ENCODE results near the gene MKKS. TPM values are rescaled to one million over a fixed set of nuclear protein-coding genes. Genes with fewer than 3 reads are reported as not detected.

The MKKS gene
- total RNA-seq, 1 donor from 2014 or later, result 36.3 TPM

DNA sequence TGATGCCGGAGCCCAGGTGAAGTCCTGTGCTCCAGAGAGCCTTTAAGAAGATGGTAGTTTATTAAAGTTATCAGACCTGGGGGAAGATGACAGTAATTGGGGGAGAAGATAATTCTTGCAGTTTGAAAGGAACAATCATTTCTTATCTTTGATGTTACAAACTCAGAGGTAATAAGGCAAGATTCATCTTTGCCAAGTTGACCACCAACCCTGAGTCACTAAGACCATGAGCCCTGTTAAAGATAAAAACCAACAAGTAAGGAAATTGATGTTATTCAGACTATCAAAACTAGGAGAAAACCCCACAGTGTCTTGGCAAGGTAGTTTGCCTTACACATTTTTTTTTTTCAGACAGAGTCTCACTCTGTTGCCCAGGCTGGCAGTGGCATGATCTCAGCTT, 73.1 kb downstream of the MKKS start:
- H3K4me1 Mint-ChIP-seq, result no peaks in the 10 kb centered on the region
- DNase-seq (ENCODE audit: low spot score), result no peak
- TF ChIP-seq EZH2phosphoT487 (IDR thresholded peaks at IDR 0.05) (no peak), EZH2 (IDR thresholded peaks at IDR 0.05) (no peak)
- TF ChIP-seq, protein P1, sequence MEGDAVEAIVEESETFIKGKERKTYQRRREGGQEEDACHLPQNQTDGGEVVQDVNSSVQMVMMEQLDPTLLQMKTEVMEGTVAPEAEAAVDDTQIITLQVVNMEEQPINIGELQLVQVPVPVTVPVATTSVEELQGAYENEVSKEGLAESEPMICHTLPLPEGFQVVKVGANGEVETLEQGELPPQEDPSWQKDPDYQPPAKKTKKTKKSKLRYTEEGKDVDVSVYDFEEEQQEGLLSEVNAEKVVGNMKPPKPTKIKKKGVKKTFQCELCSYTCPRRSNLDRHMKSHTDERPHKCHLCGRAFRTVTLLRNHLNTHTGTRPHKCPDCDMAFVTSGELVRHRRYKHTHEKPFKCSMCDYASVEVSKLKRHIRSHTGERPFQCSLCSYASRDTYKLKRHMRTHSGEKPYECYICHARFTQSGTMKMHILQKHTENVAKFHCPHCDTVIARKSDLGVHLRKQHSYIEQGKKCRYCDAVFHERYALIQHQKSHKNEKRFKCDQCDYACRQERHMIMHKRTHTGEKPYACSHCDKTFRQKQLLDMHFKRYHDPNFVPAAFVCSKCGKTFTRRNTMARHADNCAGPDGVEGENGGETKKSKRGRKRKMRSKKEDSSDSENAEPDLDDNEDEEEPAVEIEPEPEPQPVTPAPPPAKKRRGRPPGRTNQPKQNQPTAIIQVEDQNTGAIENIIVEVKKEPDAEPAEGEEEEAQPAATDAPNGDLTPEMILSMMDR (IDR thresholded peaks at IDR 0.05), result no peak
- Histone ChIP-seq H3F3A (ENCODE audit: low read depth) (no peaks in the 10 kb centered on the region), H3K4me1 (no peaks in the 10 kb centered on the region), H3K27me3 (no peaks in the 10 kb centered on the region), H3K79me2 (ENCODE audit: low read depth) (no peaks in the 10 kb centered on the region), H3K4me2 (no peak overlapping the region), H3K36me3 (no peaks in the 10 kb centered on the region), H3K9me3 (ENCODE audit: low read depth) (no peaks in the 10 kb centered on the region), H3K9ac (no peak overlapping the region), H3K4me3 (no peak overlapping the region), H3K27ac (no peak overlapping the region), H4K20me1 (ENCODE audit: low read depth) (no peaks in the 10 kb centered on the region), H2AFZ (replicated peaks) (no peak overlapping the region)
- H3K9me3 Mint-ChIP-seq, result peaks cover 2% of the 10 kb centered on the region
- H3K4me3 Mint-ChIP-seq, result no peak overlapping the region
- no peaks in the 10 kb centered on the region for H3K27me3 Mint-ChIP-seq (ENCODE audit: insufficient read depth, low read depth)
- H3K36me3 Mint-ChIP-seq, result no peaks in the 10 kb centered on the region
- no peak overlapping the region for H3K27ac Mint-ChIP-seq

DNA sequence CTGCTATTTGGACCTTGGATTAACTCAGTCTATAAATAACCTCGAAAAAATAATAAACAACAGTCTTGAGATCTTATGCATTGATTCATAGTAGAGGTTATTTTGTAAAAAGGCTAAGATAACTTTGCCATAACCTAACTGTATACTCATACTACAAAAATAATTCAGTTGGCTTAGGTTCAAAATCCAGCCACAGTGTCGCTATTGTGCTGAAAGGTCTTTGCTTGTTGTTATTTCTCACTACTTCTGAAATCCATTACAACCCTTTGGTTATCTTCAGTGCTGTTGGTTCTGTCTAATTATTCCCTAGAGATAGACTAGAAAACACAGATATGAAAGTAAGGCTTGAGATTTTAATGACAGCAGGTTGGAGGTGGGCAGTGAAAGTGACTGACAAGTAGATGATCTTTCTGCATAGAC, 74.4 kb downstream of the MKKS start:
- no peak overlapping the region for H3K4me2 ChIP-seq

DNA sequence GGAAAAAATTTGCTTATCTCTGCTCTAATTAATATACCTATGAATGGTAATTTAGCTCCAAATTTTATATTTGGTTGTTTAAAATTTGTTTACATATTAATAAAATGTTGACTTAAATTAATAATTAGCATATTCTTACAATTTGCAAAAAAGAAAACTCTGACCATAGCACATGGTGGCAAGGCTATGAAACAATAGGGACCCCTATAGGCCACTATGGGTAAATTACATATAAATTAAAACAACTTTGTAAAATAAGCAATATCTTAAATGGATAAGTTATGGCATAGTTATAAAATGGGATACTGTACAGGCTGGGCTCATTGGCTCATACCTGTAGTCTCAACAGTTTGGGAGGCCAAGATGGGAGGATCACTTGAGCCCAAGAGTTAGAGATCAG, 76.0 kb downstream of the MKKS start:
- TF ChIP-seq EZH2phosphoT487 (IDR thresholded peaks at IDR 0.05), result no peak
- TF ChIP-seq, protein P1 (IDR thresholded peaks at IDR 0.05), result peak; percentile 62
- no peak for TF ChIP-seq EZH2 (IDR thresholded peaks at IDR 0.05)
- Histone ChIP-seq H3K9me3 (ENCODE audit: low read depth) (no peaks in the 10 kb centered on the region), H3K4me1 (peaks cover 7% of the 10 kb centered on the region), H2AFZ (replicated peaks) (no peak overlapping the region), H3K4me3 (no peak overlapping the region), H3K79me2 (ENCODE audit: low read depth) (no peaks in the 10 kb centered on the region), H3K27ac (no peak overlapping the region), H4K20me1 (ENCODE audit: low read depth) (no peaks in the 10 kb centered on the region), H3F3A (ENCODE audit: low read depth) (peaks cover 8% of the 10 kb centered on the region), H3K36me3 (no peaks in the 10 kb centered on the region), H3K27me3 (no peaks in the 10 kb centered on the region), H3K9ac (no peak overlapping the region), H3K4me2 (no peak overlapping the region)
- Mint-ChIP-seq H3K4me1 (peaks cover 7% of the 10 kb centered on the region), H3K27ac (no peak overlapping the region), H3K9me3 (no peaks in the 10 kb centered on the region), H3K36me3 (no peaks in the 10 kb centered on the region), H3K4me3 (no peak overlapping the region), H3K27me3 (ENCODE audit: insufficient read depth, low read depth) (no peaks in the 10 kb centered on the region)
- peak; percentile 6 for DNase-seq (ENCODE audit: low spot score)

More for the DNA sequence above, 74.4 kb downstream of the MKKS start:
- Mint-ChIP-seq H3K9me3 (peaks cover 2% of the 10 kb centered on the region), H3K27ac (no peak overlapping the region), H3K27me3 (ENCODE audit: insufficient read depth, low read depth) (no peaks in the 10 kb centered on the region), H3K4me3 (no peak overlapping the region), H3K4me1 (no peaks in the 10 kb centered on the region), H3K36me3 (no peaks in the 10 kb centered on the region)
- H4K20me1 ChIP-seq (ENCODE audit: low read depth), result no peaks in the 10 kb centered on the region
- H3K27ac ChIP-seq, result no peak overlapping the region
- no peaks in the 10 kb centered on the region for H3K4me1 ChIP-seq
- H3K27me3 ChIP-seq, result no peaks in the 10 kb centered on the region
- no peaks in the 10 kb centered on the region for H3K79me2 ChIP-seq (ENCODE audit: low read depth)
- no peak overlapping the region for H3K9ac ChIP-seq
- no peak for DNase-seq (ENCODE audit: low spot score)
- H3F3A ChIP-seq (ENCODE audit: low read depth), result no peaks in the 10 kb centered on the region
- H3K36me3 ChIP-seq, result no peaks in the 10 kb centered on the region
- H3K4me3 ChIP-seq, result no peak overlapping the region
- no peaks in the 10 kb centered on the region for H3K9me3 ChIP-seq (ENCODE audit: low read depth)
- no peak overlapping the region for H2AFZ ChIP-seq (replicated peaks)
- TF ChIP-seq EZH2 (IDR thresholded peaks at IDR 0.05), result no peak
- TF ChIP-seq, protein P1 (IDR thresholded peaks at IDR 0.05), result no peak
- TF ChIP-seq EZH2phosphoT487 (IDR thresholded peaks at IDR 0.05), result no peak
